GOT3 (cell line): ENCODE measurements around the gene BNC2.

ENCODE experiments used
- DNase-seq: peaks from one replicate; lab custom pipeline; 2025; ENCODE audit warnings: mixed read lengths; lab: John Stamatoyannopoulos, UW

The BNC2 gene

GRCh38 chr9:16595227-16595626 is 275.2 kb downstream of the BNC2 start:
- DNase-seq: no peak

- DNase-seq: no peak
Measured at GRCh38 chr9:16594787-16595186, 275.7 kb downstream of the BNC2 start.

- no peak for DNase-seq
Measured at GRCh38 chr9:16593746-16594145, 276.7 kb downstream of the BNC2 start.

- DNase-seq: no peak
Measured at GRCh38 chr9:16591092-16591491, 279.4 kb downstream of the BNC2 start.

GRCh38 chr9:16585591-16585990 is 284.9 kb downstream of the BNC2 start:
- DNase-seq: no peak

GRCh38 chr9:16579872-16580432 is 290.5 kb downstream of the BNC2 start:
- DNase-seq: no peak

GRCh38 chr9:16575986-16576245 is 294.6 kb downstream of the BNC2 start:
- no peak for DNase-seq

GRCh38 chr9:16575142-16575985 is 295.1 kb downstream of the BNC2 start:
- DNase-seq: no peak

GRCh38 chr9:16572005-16572734 is 298.3 kb downstream of the BNC2 start:
- DNase-seq: no peak

GRCh38 chr9:16571127-16571802 is 299.2 kb downstream of the BNC2 start:
- DNase-seq: no peak

GRCh38 chr9:16563446-16563845 is 307.0 kb downstream of the BNC2 start:
- DNase-seq: no peak

GRCh38 chr9:16561121-16561520 is 309.3 kb downstream of the BNC2 start:
- no peak for DNase-seq

GRCh38 chr9:16559418-16560188 is 310.9 kb downstream of the BNC2 start:
- DNase-seq: no peak

GRCh38 chr9:16555802-16556201 is 314.7 kb downstream of the BNC2 start:
- no peak for DNase-seq

- no peak for DNase-seq
Measured at GRCh38 chr9:16553869-16554540, 316.5 kb downstream of the BNC2 start.

GRCh38 chr9:16552252-16552651 is 318.2 kb downstream of the BNC2 start:
- no peak for DNase-seq

GRCh38 chr9:16551692-16552091 is 318.8 kb downstream of the BNC2 start:
- no peak for DNase-seq

GRCh38 chr9:16545639-16546038 is 324.8 kb downstream of the BNC2 start:
- no peak for DNase-seq

- DNase-seq: no peak
Measured at GRCh38 chr9:16544842-16545241, 325.6 kb downstream of the BNC2 start.

GRCh38 chr9:16543686-16544085 is 326.8 kb downstream of the BNC2 start:
- no peak for DNase-seq

GRCh38 chr9:16543225-16543624 is 327.2 kb downstream of the BNC2 start:
- DNase-seq: no peak
